ENCODE measurements around the gene TNFAIP8. TPM values are rescaled to one million over a fixed set of nuclear protein-coding genes. Genes with fewer than 3 reads are reported as not detected.

Gene TNFAIP8
- total and polyA plus RNA-seq, 2 of the 13 experiments (the other 11 are each of a cell fraction or from before 2014, with no cell fraction given): 6.4 to 11.2 TPM

DNA sequence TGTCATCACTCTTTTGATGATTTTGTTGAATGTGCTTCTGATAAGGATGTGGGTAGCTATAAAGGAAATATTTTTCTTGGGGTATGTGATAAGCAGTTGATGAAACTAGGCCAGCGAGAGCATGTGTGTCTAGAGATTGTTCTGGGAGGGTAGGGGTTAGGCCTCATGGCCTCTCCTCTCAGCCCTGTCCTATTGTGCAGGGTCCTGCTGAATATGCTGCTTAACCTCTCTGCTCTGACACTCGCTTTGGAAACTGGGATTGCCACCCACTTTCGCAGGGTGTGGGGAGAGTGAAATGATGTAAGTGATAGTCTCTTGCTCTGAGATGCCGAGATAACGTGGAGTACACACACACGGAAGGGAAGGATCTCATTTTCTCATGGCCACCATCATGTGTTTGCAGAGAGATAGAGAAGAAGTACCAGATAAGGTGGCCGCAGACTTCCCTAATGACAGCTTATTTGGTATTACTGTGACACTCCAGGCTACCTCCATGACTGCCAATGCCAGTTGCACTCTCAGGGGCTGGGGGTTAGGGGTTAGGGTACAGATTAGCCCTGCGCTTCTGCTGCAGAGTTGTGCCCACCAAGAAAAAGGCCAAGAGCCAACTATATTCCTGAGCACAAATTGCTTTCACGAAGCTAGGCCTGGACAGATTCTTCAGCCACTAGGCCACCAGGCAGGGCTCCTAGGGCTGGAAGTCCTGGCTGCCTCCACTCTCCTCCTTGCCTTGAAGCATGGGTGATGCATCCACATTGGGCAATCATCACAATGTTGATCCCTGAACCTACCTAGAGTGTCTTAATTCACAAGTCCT, 25.2 kb upstream of the TNFAIP8 start:
- intact Hi-C loops (cut with micrococcal nuclease; ENCODE audit: unreplicated experiment) (no loop called here), in situ Hi-C loops (cut with HindIII; ENCODE audit: extremely low pct_ligation_motif_present, low pct_unique_long_range_greater_than_20kb) (no loop called here)
- ATAC-seq (no peak), FAIRE-seq (no peak), DNase-seq (ENCODE audit: low spot score) (no peak)
- H3K27me3 ChIP-seq (ENCODE audit: control insufficient read depth in 1 of 2, insufficient read depth in 2 of 2, low read length in 2 of 2): no peaks in the 10 kb centered on the region
- TF ChIP-seq SMAD1 (CRISPR knock-in tag; IDR thresholded peaks at IDR 0.05; ENCODE audit: borderline replicate concordance, low read depth): no peak
- TF ChIP-seq, protein P1, sequence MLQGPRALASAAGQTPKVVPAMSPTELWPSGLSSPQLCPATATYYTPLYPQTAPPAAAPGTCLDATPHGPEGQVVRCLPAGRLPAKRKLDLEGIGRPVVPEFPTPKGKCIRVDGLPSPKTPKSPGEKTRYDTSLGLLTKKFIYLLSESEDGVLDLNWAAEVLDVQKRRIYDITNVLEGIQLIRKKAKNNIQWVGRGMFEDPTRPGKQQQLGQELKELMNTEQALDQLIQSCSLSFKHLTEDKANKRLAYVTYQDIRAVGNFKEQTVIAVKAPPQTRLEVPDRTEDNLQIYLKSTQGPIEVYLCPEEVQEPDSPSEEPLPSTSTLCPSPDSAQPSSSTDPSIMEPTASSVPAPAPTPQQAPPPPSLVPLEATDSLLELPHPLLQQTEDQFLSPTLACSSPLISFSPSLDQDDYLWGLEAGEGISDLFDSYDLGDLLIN (CRISPR knock-in tag; IDR thresholded peaks at IDR 0.05; ENCODE audit: borderline replicate concordance): no peak
- no peak for TF ChIP-seq TBX2 (CRISPR knock-in tag; IDR thresholded peaks at IDR 0.05; ENCODE audit: borderline replicate concordance)
- no peak for TF ChIP-seq ZNF564 (CRISPR knock-in tag; IDR thresholded peaks at IDR 0.05)
- TF ChIP-seq, protein P2, sequence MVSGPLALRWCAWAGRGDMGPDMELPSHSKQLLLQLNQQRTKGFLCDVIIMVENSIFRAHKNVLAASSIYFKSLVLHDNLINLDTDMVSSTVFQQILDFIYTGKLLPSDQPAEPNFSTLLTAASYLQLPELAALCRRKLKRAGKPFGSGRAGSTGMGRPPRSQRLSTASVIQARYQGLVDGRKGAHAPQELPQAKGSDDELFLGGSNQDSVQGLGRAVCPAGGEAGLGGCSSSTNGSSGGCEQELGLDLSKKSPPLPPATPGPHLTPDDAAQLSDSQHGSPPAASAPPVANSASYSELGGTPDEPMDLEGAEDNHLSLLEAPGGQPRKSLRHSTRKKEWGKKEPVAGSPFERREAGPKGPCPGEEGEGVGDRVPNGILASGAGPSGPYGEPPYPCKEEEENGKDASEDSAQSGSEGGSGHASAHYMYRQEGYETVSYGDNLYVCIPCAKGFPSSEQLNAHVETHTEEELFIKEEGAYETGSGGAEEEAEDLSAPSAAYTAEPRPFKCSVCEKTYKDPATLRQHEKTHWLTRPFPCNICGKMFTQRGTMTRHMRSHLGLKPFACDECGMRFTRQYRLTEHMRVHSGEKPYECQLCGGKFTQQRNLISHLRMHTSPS (CRISPR knock-in tag; IDR thresholded peaks at IDR 0.05; ENCODE audit: low read depth): no peak
- no peak for TF ChIP-seq ZNF883 (CRISPR knock-in tag; IDR thresholded peaks at IDR 0.05; ENCODE audit: not compliant biosample characterization)
- no peak for TF ChIP-seq ZNF577 (CRISPR knock-in tag; IDR thresholded peaks at IDR 0.05; ENCODE audit: borderline replicate concordance, low read depth)
- TF ChIP-seq MED8 (CRISPR knock-in tag; IDR thresholded peaks at IDR 0.05; ENCODE audit: insufficient replicate concordance): no peak
- TF ChIP-seq, protein P3, sequence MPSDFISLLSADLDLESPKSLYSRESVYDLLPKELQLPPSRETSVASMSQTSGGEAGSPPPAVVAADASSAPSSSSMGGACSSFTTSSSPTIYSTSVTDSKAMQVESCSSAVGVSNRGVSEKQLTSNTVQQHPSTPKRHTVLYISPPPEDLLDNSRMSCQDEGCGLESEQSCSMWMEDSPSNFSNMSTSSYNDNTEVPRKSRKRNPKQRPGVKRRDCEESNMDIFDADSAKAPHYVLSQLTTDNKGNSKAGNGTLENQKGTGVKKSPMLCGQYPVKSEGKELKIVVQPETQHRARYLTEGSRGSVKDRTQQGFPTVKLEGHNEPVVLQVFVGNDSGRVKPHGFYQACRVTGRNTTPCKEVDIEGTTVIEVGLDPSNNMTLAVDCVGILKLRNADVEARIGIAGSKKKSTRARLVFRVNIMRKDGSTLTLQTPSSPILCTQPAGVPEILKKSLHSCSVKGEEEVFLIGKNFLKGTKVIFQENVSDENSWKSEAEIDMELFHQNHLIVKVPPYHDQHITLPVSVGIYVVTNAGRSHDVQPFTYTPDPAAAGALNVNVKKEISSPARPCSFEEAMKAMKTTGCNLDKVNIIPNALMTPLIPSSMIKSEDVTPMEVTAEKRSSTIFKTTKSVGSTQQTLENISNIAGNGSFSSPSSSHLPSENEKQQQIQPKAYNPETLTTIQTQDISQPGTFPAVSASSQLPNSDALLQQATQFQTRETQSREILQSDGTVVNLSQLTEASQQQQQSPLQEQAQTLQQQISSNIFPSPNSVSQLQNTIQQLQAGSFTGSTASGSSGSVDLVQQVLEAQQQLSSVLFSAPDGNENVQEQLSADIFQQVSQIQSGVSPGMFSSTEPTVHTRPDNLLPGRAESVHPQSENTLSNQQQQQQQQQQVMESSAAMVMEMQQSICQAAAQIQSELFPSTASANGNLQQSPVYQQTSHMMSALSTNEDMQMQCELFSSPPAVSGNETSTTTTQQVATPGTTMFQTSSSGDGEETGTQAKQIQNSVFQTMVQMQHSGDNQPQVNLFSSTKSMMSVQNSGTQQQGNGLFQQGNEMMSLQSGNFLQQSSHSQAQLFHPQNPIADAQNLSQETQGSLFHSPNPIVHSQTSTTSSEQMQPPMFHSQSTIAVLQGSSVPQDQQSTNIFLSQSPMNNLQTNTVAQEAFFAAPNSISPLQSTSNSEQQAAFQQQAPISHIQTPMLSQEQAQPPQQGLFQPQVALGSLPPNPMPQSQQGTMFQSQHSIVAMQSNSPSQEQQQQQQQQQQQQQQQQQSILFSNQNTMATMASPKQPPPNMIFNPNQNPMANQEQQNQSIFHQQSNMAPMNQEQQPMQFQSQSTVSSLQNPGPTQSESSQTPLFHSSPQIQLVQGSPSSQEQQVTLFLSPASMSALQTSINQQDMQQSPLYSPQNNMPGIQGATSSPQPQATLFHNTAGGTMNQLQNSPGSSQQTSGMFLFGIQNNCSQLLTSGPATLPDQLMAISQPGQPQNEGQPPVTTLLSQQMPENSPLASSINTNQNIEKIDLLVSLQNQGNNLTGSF (CRISPR knock-in tag; IDR thresholded peaks at IDR 0.05): no peak
- H3K9me3 ChIP-seq (ENCODE audit: low read length): no peaks in the 10 kb centered on the region
- H3K4me1 ChIP-seq (ENCODE audit: insufficient read depth, low read length): peaks cover 5% of the 10 kb centered on the region
- no peak overlapping the region for H3K9ac ChIP-seq (ENCODE audit: insufficient read depth, low read depth, low read length)
- ChIA-PET CTCF (ENCODE audit: low intra/inter-chr PET ratio, low total read pairs) (no interaction called here), POLR2A (no interaction called here)
- H3K4me2 ChIP-seq (ENCODE audit: low read depth, low read length): no peak overlapping the region
- no TSS peak for BruUV-seq (replicated peaks)
- no peak overlapping the region for H3K4me3 ChIP-seq (replicated peaks in 1 of 3; ENCODE audit: insufficient read depth in 1 of 3, low read depth in 2 of 3, low read length in 3 of 3)
- H3K27ac ChIP-seq (ENCODE audit: extremely low read length, insufficient read depth, low read length): no peak overlapping the region
- H2AFZ ChIP-seq (ENCODE audit: low read length): no peak overlapping the region
- 95% methylated on average over 7 of the region's 9 CpGs for WGBS (ENCODE audit: low lambda C conversion rate)
- no peaks in the 10 kb centered on the region for H3K36me3 ChIP-seq (replicated peaks in 1 of 2; ENCODE audit: control insufficient read depth in 1 of 2, insufficient read depth in 2 of 2, low read length in 2 of 2)
- no peaks in the 10 kb centered on the region for H4K20me1 ChIP-seq (ENCODE audit: insufficient read depth, low read length)
- no peaks in the 10 kb centered on the region for H3K79me2 ChIP-seq (ENCODE audit: insufficient read depth, low read length)

Data from HepG2 (cell line).